ENCODE results near the gene RECK.

RECK gene

DNA sequence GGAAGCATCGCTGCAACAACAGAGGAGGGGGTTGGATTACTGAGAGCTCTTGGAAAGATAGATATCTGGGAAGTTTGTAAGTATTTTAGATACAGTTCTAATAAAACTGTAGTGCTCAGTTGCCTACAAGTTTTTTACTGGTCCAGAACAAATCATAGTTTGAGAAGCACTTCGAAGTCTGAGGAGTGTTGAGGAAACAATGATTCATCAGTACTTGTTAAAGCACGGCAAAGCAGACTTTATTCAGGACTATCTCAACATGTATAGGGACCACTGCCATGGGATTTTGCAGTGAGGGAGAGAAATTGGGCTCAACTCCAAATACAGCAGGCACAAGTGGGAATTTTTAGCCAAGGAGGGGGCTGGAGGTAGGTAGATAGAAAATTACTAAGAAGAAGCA is 25.3 kb upstream of the RECK start:
- TF ChIP-seq ELF4 (IDR thresholded peaks at IDR 0.05) (no peak), SP1 (IDR thresholded peaks at IDR 0.05) (no peak), NFRKB (IDR thresholded peaks at IDR 0.05) (no peak), L3MBTL2 (conservative IDR thresholded peaks at IDR 0.05) (no peak), LEF1 (IDR thresholded peaks at IDR 0.05; ENCODE audit: borderline replicate concordance) (no peak), FOXM1 (IDR thresholded peaks at IDR 0.05; ENCODE audit: borderline replicate concordance) (no peak), FOXK2 (IDR thresholded peaks at IDR 0.05) (no peak), FOXA1 (IDR thresholded peaks at IDR 0.05) (no peak), ARNT (IDR thresholded peaks at IDR 0.05) (no peak), TARDBP (IDR thresholded peaks at IDR 0.05) (no peak), SUZ12 (IDR thresholded peaks at IDR 0.05) (no peak), BHLHE40 (IDR thresholded peaks at IDR 0.05; ENCODE audit: borderline replicate concordance) (no peak), HDGF (IDR thresholded peaks at IDR 0.05; ENCODE audit: borderline replicate concordance) (no peak), CTBP1 (IDR thresholded peaks at IDR 0.05; ENCODE audit: borderline replicate concordance) (no peak), ZNF384 (IDR thresholded peaks at IDR 0.05) (no peak)
- TF ChIP-seq, protein P1, sequence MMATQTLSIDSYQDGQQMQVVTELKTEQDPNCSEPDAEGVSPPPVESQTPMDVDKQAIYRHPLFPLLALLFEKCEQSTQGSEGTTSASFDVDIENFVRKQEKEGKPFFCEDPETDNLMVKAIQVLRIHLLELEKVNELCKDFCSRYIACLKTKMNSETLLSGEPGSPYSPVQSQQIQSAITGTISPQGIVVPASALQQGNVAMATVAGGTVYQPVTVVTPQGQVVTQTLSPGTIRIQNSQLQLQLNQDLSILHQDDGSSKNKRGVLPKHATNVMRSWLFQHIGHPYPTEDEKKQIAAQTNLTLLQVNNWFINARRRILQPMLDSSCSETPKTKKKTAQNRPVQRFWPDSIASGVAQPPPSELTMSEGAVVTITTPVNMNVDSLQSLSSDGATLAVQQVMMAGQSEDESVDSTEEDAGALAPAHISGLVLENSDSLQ (IDR thresholded peaks at IDR 0.05), result no peak
- POLR2A ChIA-PET, result no interaction called here
- no peak for DNase-seq (ENCODE audit: extremely low spot score)
- CTCF ChIA-PET, result no interaction called here

DNA sequence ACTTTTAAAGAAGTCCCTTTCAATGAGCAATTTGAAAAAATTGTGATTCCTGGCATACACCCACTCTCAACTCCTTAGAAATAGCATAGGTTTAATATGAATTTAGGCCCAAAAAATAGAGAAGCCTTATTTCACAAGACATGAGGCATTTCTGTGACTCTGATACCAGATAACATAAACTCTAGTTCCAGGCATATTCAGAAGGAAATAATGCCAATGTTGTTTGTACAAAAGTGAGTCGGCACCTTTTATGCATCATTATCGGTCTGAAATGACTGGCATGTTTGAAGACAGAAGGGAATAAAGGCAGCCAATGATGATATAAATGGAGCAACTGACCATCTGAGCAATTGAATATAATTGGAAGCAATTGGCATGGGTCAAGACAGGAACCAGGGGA is 19.4 kb upstream of the RECK start:
- CTCF ChIA-PET, result no interaction called here
- TF ChIP-seq TARDBP (IDR thresholded peaks at IDR 0.05), result no peak
- TF ChIP-seq CTBP1 (IDR thresholded peaks at IDR 0.05; ENCODE audit: borderline replicate concordance), result no peak
- TF ChIP-seq BHLHE40 (IDR thresholded peaks at IDR 0.05; ENCODE audit: borderline replicate concordance), result no peak
- TF ChIP-seq ZNF384 (IDR thresholded peaks at IDR 0.05), result no peak
- TF ChIP-seq, protein P1 (IDR thresholded peaks at IDR 0.05), result no peak
- no peak for TF ChIP-seq SUZ12 (IDR thresholded peaks at IDR 0.05)
- no peak for TF ChIP-seq FOXA1 (IDR thresholded peaks at IDR 0.05)
- TF ChIP-seq LEF1 (IDR thresholded peaks at IDR 0.05; ENCODE audit: borderline replicate concordance), result no peak
- TF ChIP-seq ELF4 (IDR thresholded peaks at IDR 0.05), result no peak
- no peak for TF ChIP-seq NFRKB (IDR thresholded peaks at IDR 0.05)
- no peak for TF ChIP-seq SP1 (IDR thresholded peaks at IDR 0.05)
- TF ChIP-seq FOXM1 (IDR thresholded peaks at IDR 0.05; ENCODE audit: borderline replicate concordance), result no peak
- TF ChIP-seq L3MBTL2 (conservative IDR thresholded peaks at IDR 0.05), result no peak
- no peak for TF ChIP-seq HDGF (IDR thresholded peaks at IDR 0.05; ENCODE audit: borderline replicate concordance)
- no peak for TF ChIP-seq FOXK2 (IDR thresholded peaks at IDR 0.05)
- no peak for TF ChIP-seq ARNT (IDR thresholded peaks at IDR 0.05)
- DNase-seq (ENCODE audit: extremely low spot score), result no peak
- POLR2A ChIA-PET, result no interaction called here

DNA sequence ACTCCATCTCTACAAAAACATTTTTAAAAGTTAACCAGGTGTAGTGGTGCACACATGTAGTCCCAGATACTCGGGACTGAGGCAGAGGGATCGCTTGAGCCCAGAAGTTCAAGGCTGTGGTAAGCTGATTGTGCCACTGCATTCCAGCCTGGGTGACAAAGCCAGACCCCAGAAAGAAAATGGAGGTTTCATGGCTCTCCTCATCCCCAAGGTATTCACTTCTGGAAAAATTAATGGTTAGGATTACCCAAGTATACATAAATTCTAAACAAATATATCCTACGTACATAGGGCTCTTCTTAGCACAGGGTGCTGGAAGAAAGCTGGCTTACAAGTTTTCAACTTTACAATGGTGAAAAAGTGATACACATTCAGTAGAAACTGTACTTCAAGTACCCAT is 18.6 kb upstream of the RECK start:
- DNase-seq (ENCODE audit: extremely low spot score), result no peak
- TF ChIP-seq ELF4 (IDR thresholded peaks at IDR 0.05) (no peak), SUZ12 (IDR thresholded peaks at IDR 0.05) (no peak), HDGF (IDR thresholded peaks at IDR 0.05; ENCODE audit: borderline replicate concordance) (no peak), ZNF384 (IDR thresholded peaks at IDR 0.05) (no peak), FOXA1 (IDR thresholded peaks at IDR 0.05) (no peak), LEF1 (IDR thresholded peaks at IDR 0.05; ENCODE audit: borderline replicate concordance) (no peak), ARNT (IDR thresholded peaks at IDR 0.05) (no peak)
- CTCF ChIA-PET, result no interaction called here
- POLR2A ChIA-PET, result no interaction called here

DNA sequence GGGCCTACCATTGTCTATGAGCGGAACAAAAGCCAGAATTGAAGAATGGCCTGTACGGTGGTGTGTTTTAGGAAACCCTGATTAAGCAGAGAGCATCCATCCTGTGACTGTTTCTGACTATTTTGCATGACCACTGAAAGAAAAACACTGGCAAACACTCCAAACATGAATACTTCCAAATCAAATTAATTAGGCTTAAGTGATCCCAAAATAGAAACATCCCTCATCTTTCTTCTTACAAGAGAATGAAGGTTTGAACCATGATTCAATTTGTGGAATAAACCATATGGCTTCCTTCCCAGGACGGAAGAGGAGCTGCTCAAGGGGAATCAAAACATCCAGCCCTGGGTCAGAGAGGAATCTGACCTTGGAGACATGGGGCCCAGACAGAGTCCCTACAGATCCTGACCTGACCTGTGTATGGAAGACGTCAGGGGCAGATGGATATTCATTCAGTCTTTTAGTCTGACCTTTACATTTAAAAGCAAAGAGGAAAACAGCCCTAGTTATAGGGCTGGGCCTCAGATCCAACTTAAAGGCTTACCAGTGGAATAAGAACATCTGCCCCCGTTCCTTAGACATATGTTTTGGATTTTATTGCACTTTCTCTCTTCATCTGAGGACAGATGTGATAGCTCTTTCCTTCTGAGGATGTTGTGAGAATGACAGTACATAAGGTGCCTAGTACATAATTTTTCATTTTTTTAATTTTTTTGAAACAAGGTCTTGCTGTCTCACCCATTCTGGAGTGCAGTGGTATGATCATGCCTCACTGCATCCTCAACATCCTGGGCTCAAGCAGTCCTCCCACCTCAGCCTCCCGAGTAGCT is 17.6 kb upstream of the RECK start:
- POLR2A ChIA-PET, result no interaction called here
- DNase-seq (ENCODE audit: extremely low spot score), result no peak
- CTCF ChIA-PET, result no interaction called here
- TF ChIP-seq, protein P1 (IDR thresholded peaks at IDR 0.05), result no peak
- TF ChIP-seq ELF4 (IDR thresholded peaks at IDR 0.05), result no peak
- no peak for TF ChIP-seq BHLHE40 (IDR thresholded peaks at IDR 0.05; ENCODE audit: borderline replicate concordance)
- TF ChIP-seq FOXM1 (IDR thresholded peaks at IDR 0.05; ENCODE audit: borderline replicate concordance), result no peak
- no peak for TF ChIP-seq HDGF (IDR thresholded peaks at IDR 0.05; ENCODE audit: borderline replicate concordance)
- no peak for TF ChIP-seq CTBP1 (IDR thresholded peaks at IDR 0.05; ENCODE audit: borderline replicate concordance)
- TF ChIP-seq SUZ12 (IDR thresholded peaks at IDR 0.05), result no peak
- no peak for TF ChIP-seq LEF1 (IDR thresholded peaks at IDR 0.05; ENCODE audit: borderline replicate concordance)
- TF ChIP-seq SP1 (IDR thresholded peaks at IDR 0.05), result no peak
- no peak for TF ChIP-seq TARDBP (IDR thresholded peaks at IDR 0.05)
- no peak for TF ChIP-seq FOXK2 (IDR thresholded peaks at IDR 0.05)
- no peak for TF ChIP-seq NFRKB (IDR thresholded peaks at IDR 0.05)
- TF ChIP-seq FOXA1 (IDR thresholded peaks at IDR 0.05), result no peak
- TF ChIP-seq ZNF384 (IDR thresholded peaks at IDR 0.05), result no peak
- no peak for TF ChIP-seq ARNT (IDR thresholded peaks at IDR 0.05)
- TF ChIP-seq L3MBTL2 (conservative IDR thresholded peaks at IDR 0.05), result no peak

DNA sequence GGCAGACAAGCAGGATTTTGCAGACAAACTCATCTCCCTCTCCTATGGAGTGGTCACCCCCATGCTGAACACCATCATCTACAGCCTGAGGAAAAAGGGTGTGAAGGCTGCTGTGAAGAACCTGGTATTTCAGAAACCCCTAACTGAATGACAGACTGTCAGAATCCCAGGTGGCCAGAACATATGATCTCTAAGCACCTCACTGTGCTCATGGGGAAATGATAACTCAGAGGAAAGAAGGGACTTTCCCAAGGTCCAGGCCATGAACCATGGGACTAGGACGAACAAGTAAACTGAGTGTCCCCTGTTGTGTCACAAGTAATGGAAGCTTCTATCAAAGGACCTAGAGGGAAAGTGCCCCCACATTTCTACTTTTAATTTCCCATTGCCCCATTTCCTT is 14.7 kb upstream of the RECK start:
- TF ChIP-seq LEF1 (IDR thresholded peaks at IDR 0.05; ENCODE audit: borderline replicate concordance) (no peak), SP1 (IDR thresholded peaks at IDR 0.05) (no peak), NFRKB (IDR thresholded peaks at IDR 0.05) (no peak)
- CTCF ChIA-PET, result interaction anchor here (1.6 kb wide), 1 partner anchor 13 kb away, joined by 7 read pairs; no protein-coding TSS in a partner anchor
- no peak for DNase-seq (ENCODE audit: extremely low spot score)
- POLR2A ChIA-PET, result no interaction called here

All from HEK293T (cell line).